ENCODE measurements around the gene SUGP2. TPM values are rescaled to one million over a fixed set of nuclear protein-coding genes. Genes with fewer than 3 reads are reported as not detected.

Gene SUGP2
- total RNA-seq, 1 experiment from 2014 or later, result 77.2 TPM

DNA sequence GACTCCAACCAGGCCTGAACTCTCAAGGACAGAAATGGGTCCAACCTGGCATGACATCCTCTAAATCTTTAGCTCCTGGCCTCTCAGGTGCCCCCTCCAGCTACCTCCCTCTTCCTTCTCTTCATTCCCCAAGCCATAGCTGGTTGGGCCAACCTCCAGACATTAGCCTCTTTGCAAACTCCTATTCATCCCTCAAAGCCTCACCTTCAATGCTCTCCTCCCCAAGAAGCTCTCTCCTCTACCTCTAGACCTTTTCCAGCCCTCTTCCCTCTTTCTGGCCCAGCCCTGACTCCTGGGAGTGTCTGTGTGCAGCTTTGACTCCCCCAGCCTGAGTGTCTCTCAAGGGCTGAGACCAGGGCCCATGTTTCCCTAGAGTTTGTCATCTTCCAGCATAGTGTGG lies 87.0 kb downstream of the SUGP2 start:
- TF ChIP-seq, protein P1, sequence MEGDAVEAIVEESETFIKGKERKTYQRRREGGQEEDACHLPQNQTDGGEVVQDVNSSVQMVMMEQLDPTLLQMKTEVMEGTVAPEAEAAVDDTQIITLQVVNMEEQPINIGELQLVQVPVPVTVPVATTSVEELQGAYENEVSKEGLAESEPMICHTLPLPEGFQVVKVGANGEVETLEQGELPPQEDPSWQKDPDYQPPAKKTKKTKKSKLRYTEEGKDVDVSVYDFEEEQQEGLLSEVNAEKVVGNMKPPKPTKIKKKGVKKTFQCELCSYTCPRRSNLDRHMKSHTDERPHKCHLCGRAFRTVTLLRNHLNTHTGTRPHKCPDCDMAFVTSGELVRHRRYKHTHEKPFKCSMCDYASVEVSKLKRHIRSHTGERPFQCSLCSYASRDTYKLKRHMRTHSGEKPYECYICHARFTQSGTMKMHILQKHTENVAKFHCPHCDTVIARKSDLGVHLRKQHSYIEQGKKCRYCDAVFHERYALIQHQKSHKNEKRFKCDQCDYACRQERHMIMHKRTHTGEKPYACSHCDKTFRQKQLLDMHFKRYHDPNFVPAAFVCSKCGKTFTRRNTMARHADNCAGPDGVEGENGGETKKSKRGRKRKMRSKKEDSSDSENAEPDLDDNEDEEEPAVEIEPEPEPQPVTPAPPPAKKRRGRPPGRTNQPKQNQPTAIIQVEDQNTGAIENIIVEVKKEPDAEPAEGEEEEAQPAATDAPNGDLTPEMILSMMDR (IDR thresholded peaks at IDR 0.05; ENCODE audit: unreplicated experiment), result no peak
- Mint-ChIP-seq H3K27me3 (ENCODE audit: unreplicated experiment) (no peaks in the 10 kb centered on the region), H3K9me3 (ENCODE audit: low read depth, unreplicated experiment) (no peaks in the 10 kb centered on the region), H3K36me3 (ENCODE audit: insufficient read depth, unreplicated experiment) (no peaks in the 10 kb centered on the region), H3K4me1 (ENCODE audit: low read depth, unreplicated experiment) (no peaks in the 10 kb centered on the region), H3K27ac (ENCODE audit: unreplicated experiment) (no peak overlapping the region), H3K4me3 (ENCODE audit: low read depth, unreplicated experiment) (no peak overlapping the region)
- intact Hi-C loops (cut with micrococcal nuclease; ENCODE audit: unreplicated experiment), result no loop called here
- no TSS peak for BruUV-seq (replicated peaks)
- DNase-seq, result no peak
- CTCF ChIA-PET, result no interaction called here

DNA sequence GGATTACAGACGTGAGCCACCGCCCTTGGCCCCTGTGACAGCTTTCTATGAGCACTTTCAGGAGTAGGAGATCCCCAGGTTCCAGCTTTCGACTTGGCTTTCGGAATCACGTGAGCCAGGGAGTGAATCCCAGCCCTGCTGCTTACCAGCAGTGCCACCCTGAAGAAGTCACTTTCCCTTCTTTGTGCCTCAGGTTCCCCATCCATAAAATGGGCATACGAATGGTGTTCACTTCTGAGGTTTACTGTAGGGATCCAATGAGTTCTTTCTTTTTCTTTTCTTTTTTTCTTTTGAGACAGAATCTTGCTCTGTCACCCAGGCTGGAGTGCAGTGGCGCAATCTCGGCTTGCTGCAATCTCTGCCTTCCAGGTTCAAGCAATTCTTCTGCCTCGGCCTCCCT lies 88.0 kb downstream of the SUGP2 start:
- no peaks in the 10 kb centered on the region for H3K27me3 Mint-ChIP-seq (ENCODE audit: unreplicated experiment)
- intact Hi-C loops (cut with micrococcal nuclease; ENCODE audit: unreplicated experiment), result no loop called here
- H3K36me3 Mint-ChIP-seq (ENCODE audit: insufficient read depth, unreplicated experiment), result peaks cover 8% of the 10 kb centered on the region
- no peaks in the 10 kb centered on the region for H3K9me3 Mint-ChIP-seq (ENCODE audit: low read depth, unreplicated experiment)
- no peak overlapping the region for H3K4me3 Mint-ChIP-seq (ENCODE audit: low read depth, unreplicated experiment)
- no peak for DNase-seq
- no peaks in the 10 kb centered on the region for H3K4me1 Mint-ChIP-seq (ENCODE audit: low read depth, unreplicated experiment)
- TF ChIP-seq, protein P1 (IDR thresholded peaks at IDR 0.05; ENCODE audit: unreplicated experiment), result no peak
- H3K27ac Mint-ChIP-seq (ENCODE audit: unreplicated experiment), result no peak overlapping the region
- no TSS peak for BruUV-seq (replicated peaks)
- CTCF ChIA-PET, result no interaction called here

DNA sequence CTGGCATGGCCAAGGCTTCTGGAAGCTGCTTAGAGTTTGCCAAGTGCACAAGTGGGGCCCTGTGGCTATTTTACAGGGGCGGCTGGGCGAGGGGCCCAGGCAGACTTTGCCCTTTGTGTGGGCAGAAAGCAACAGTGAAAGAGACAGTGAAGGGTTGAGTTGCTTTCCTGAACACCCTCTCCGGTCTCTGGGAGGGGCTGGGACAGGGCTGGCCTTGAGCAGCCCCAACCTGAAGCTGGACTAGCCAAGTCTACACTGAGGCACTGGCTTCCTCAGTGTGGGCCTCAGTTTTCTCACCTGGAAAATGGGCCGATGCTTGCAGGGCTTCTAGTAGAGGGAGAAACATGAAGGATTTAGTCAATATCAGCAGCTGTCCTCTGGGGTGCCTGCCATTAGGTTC lies 89.9 kb downstream of the SUGP2 start:
- no TSS peak for BruUV-seq (replicated peaks)
- intact Hi-C loops (cut with micrococcal nuclease; ENCODE audit: unreplicated experiment), result no loop called here
- peaks cover 22% of the 10 kb centered on the region for H3K36me3 Mint-ChIP-seq (ENCODE audit: insufficient read depth, unreplicated experiment)
- H3K4me3 Mint-ChIP-seq (ENCODE audit: low read depth, unreplicated experiment), result no peak overlapping the region
- H3K27me3 Mint-ChIP-seq (ENCODE audit: unreplicated experiment), result no peaks in the 10 kb centered on the region
- H3K9me3 Mint-ChIP-seq (ENCODE audit: low read depth, unreplicated experiment), result no peaks in the 10 kb centered on the region
- H3K4me1 Mint-ChIP-seq (ENCODE audit: low read depth, unreplicated experiment), result peaks cover 8% of the 10 kb centered on the region
- H3K27ac Mint-ChIP-seq (ENCODE audit: unreplicated experiment), result no peak overlapping the region
- no peak for DNase-seq
- TF ChIP-seq, protein P1 (IDR thresholded peaks at IDR 0.05; ENCODE audit: unreplicated experiment), result no peak
- CTCF ChIA-PET, result no interaction called here

DNA sequence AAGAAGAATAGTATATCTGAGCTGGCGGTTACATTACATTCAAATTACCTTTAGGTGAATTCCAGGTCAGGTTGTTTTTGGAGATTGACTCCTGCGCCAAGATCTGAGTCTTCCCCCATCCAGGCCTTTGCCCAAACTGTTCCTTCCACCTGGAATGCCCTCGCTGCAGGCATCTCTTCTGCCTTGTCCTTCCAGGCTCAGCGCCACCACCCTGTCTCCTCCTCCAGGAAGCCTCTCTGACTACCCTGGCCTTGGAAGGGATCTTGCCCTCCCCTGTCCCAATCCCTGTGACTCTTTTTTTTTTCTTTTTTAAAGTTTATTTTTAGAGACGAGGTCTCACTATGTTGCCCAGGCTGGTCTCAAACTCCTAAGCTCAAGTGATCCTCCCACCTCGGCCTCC lies 90.6 kb downstream of the SUGP2 start:
- no peak overlapping the region for H3K27ac Mint-ChIP-seq (ENCODE audit: unreplicated experiment)
- CTCF ChIA-PET, result no interaction called here
- no peaks in the 10 kb centered on the region for H3K9me3 Mint-ChIP-seq (ENCODE audit: low read depth, unreplicated experiment)
- intact Hi-C loops (cut with micrococcal nuclease; ENCODE audit: unreplicated experiment), result no loop called here
- TF ChIP-seq, protein P1 (IDR thresholded peaks at IDR 0.05; ENCODE audit: unreplicated experiment), result no peak
- no peaks in the 10 kb centered on the region for H3K27me3 Mint-ChIP-seq (ENCODE audit: unreplicated experiment)
- H3K36me3 Mint-ChIP-seq (ENCODE audit: insufficient read depth, unreplicated experiment), result peaks cover 27% of the 10 kb centered on the region
- no peak for DNase-seq
- no peak overlapping the region for H3K4me3 Mint-ChIP-seq (ENCODE audit: low read depth, unreplicated experiment)
- H3K4me1 Mint-ChIP-seq (ENCODE audit: low read depth, unreplicated experiment), result peaks cover 8% of the 10 kb centered on the region
- no TSS peak for BruUV-seq (replicated peaks)
